ENCODE results near the gene ARSJ.
"Not testable (repeated sequence)": the region's sequence is repeated elsewhere in the genome, so short reads cannot be mapped to it uniquely, and the experiment has no call there.

The ARSJ gene

DNA sequence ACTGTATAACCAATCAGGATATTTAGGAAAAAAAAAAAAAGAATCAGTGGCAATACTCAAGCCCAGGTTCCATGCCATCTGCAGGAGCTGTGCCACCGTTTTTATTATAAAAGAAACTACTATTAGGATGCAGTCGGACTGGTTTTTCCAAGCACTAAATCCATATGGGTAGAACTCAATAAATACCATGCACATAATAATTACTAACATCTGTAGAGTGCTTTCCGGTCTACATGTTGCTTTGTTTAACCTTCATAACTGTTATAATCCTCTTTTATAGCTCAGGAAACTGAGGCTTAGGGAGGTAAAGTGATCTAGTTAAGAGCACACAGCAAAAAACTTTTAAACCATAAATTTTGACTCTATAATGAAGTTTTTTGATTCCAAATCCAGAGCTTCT lies 24.0 kb downstream of the ARSJ start:
- DNase-seq = no peak

DNA sequence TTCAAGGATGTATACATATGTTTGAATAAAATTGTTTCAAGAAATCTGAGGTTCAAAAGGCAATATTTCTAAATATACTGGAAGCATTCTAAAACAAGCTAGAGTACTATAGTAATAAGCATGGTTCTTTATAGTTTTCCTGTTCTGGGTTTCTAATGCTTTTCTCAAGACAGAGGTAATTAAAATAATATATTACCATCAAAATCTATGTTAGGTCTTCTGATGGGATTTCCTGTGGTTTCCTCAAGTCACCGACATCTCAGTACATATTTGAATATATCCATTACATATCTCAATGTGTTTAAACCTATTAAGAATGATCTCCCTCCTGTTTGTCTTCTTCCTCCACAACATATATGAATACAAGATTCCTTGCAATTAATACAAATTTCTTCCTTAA lies 25.6 kb downstream of the ARSJ start:
- no peak for DNase-seq

DNA sequence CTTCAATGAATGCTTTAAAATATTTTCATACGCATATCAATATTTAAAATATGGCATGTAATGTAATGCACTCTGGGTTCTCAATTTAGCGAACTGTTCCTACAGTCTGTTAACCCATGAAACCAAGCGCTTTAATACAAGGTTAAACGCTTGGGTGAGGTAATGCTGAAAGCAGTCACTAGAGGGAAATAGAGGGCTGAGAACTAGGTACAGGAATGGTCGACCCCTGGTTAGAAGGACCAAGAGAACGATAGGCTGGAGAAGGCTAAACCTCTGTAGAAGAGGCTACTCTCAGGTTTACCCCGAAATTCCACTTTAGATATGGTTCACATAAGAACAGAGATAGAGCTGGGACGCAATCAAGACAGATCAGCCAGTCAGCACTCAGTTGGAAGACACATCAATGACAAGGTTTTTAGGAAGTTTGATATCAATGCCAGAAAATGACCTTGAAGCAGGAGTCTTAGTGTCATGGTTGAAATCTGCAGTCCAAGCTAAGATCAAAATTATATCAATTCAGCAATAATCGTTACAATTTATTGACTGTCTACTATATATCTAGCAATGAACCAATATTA lies 26.9 kb downstream of the ARSJ start:
- no peak for DNase-seq

DNA sequence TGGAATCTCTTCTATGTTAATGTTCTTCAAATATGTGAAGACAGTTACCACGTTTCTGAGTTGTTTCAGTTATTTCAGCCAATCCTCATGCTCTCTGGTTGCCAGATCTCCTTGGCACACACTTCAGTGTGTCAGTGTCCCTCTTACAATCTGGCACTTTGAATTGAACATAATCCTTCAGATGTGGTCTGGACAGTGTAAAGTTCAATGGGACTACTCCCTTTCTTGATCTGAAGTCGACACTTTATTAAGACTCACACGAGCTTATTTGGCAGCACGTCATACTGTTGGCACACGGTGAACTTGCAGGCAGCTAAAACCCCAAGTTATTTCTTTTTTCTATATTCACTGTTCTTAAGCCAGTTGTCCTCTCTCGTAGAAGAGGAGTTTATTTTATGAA lies 28.2 kb downstream of the ARSJ start:
- DNase-seq = no peak

DNA sequence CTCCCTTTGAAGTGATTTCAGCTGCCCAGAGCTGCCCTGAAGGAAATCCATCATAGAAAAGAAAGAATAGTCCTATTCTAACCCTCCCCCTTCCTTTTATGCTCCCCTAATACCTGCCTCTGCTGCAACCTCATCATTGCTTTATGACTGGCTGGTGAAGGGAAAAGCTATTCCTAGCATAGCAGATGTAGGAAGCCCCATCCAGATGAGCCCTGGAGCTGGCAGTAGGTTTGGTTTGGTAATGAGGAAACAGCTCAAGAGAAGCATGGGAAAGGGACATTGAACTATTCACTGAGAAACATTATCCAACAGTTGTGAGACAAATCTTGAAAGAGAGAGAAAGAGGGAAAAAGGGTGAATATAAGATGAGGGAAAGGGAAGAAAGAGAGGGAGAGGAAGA lies 29.2 kb downstream of the ARSJ start:
- DNase-seq = no peak

DNA sequence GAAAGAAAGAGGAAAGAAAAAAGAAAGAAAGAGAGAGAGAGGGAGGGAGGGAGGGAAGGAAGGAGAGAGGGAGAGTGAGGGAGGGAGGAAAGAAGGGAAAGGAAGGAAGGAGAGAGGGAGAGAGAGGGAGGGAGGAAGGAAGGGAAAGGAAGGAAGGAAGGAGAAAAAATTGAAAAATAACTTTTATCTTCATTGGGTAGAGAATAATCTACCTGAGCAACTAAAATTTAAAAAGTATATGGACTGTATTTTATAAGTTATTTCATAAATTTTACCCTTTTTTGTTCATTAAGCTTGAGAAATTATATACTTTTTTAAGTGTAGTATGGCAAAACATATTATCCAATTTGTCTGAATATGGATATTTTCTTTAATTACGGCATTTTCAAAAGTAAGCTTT lies 32.0 kb downstream of the ARSJ start:
- DNase-seq = no peak

DNA sequence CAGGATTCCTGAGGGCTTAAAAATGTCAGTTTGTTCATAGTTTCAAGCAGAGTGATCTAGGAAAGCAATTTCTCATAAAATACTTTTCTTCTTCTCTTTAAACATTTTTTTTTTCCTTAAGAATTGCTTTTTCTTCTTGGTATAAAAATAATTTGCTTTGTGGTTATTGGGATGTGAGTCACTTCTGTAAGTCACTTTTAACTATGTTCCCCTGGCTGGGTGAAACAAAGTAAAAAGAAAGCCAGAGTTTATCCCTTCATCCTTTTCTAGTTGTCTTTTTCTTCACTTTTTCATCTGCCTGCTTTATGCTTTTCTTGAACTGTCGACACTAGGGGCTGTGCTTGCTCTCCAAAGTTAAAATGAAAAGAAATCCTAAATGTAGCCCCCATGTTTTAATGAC lies 33.5 kb downstream of the ARSJ start:
- DNase-seq = no peak

DNA sequence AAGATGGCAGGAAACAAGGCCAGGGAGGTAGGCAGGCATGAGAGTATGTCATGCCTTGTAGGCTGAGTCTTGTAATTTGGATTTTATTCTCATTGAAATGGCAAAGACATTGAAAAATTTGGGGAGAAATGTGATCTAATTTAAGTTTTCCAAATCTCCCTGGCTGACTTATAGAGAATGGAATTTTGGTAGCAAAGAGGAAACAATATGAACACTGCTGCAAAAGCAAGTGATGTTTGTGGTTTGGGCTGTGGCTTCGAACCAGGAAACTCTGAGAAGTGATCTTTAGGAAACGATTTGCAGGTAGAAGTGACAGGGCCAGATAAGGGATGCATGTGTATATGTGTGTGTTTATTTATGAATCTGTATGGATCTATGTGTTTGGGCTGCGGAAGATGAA lies 35.6 kb downstream of the ARSJ start:
- no peak for DNase-seq

DNA sequence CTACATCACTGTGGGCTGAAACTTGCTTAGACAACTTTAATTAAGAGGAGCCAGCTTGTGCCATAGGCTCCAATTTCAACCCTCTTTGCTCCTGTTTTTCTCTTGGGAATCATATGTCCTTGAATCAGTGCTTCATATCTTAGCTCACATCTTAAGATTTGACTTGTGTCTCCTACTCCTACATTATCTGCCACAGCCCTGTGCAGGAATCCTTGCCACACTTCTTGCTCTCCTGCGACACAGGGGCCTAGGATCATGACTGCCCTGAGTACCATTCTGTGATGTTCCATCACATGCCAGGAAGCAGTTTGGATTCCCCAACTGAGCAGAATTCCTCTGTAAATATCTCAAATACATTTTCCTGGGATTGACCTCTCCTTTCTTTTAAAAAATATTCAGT lies 36.4 kb downstream of the ARSJ start:
- DNase-seq = no peak

DNA sequence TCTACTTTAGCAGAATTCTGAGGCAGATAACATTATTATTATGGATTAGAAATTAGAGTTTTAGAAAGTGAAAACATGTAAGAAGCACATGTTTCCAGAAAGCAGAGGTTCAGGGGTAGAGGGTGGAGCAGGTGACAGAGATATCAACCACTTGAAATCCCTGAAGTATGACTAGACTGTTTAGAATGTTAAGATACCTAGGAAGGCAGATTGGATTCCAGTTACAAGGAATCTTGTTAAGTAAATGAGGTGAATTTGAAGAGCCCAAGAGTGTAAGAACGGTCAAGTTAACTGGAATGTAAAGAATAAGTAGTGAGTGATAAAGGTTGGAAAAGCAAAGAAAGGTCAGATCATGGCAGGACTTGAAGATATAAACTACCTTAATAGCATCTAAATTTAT lies 37.6 kb downstream of the ARSJ start:
- DNase-seq = no peak

DNA sequence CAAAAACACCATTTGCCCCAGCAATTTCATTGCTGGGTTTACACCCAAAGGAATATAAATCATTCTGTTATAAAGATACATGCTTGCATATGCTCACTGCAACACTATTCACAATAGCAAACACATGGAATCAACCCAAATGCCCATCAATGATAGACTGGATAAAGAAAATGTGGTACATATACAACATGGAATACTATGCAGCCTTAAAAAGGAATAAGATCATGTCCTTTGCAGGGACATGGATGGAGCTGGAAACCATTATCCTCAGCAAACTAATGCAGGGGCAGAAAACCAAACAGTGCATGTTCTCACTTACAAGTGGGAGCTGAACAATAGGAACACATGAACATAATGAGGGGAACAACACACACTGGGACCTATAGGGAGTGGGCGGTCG lies 39.3 kb downstream of the ARSJ start:
- DNase-seq = not testable (repeated sequence)

DNA sequence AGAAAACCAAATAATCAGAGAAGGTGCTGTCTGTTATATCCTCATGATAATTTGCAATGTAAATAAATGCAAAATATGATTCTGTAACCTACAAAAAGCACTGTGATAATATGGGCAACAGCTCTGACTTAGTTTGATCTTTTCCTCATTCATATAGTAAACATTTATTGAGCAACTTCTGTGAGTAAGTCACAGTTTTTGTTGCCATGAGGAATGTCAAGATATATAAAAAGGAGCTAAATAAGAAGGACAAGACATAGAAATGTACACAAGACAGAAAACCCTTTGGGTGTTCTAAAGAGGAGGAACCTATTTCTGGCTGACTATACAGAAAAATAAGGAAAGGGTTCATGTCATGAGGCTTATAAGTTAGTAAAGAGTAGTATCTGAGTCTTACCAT lies 44.3 kb downstream of the ARSJ start:
- no peak for DNase-seq

DNA sequence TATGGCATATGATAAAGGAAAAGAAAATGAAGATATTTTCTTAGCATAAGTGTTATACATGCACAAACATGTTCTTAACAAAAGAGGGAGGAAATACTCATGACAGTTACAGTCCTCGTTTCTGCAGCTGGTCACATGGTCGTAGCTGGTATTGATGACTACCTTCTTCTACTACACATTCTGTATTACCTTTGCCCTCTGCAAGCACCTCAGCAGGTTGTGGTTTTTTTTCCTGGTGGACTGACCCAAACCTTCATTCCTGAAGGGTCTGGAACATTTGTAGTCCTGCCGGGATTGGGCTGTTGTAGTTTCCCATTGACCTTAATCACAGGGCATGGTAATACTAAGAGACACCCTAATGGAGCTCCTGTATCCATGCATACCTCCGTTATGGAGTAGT lies 54.7 kb downstream of the ARSJ start:
- DNase-seq = not testable (repeated sequence)

DNA sequence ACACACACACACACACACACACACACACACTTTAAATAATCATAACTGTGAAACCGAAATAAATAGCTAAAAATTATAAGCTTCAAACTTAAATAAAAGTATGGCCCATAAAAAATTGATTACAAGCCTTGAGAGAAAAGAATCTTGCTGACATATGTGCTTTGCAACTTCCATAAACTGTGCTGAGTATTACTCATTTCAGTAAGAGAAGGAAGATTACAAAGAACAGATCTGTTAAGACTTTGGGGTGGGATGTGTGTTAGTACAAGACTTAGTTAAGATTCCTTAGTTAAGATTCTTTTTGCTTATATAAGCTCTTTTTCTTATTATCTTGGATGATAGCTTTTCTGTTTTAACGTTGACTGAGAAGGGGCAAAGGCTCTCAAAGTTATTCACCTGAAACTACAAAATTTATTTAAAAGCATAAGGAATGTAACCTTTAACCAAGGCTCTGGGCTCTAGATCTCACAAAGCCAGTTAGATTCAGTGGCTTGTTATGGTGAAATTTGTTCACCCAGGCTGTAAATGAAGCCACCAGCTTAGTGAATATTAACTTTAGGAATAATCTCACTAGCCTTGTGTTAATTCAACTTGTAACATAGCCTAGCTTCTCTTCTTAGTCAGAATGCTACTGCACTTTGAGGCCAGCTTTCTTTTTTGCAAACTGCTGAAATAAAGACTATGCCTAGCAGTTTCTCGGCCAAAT lies 58.2 kb downstream of the ARSJ start:
- no peak for DNase-seq

DNA sequence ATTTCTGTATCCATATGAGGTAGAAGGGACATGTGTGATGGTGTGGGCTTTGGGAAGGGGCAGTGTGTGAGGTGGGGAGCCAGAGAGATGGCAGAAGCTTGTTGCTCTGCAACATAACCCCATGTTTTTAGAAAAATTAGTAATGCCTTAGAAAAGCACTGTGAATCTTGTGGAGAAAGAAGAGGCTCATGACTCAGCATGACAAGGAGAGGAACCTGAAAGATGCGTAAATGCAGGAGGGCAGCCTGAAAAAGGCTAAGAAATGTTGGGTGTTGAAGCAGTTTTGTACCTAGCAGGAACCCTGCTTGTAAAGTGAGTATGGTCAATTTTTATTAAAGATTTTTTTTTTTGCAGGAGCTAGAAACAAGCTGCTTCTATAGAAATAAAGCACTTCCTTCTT lies 59.8 kb downstream of the ARSJ start:
- no peak for DNase-seq

DNA sequence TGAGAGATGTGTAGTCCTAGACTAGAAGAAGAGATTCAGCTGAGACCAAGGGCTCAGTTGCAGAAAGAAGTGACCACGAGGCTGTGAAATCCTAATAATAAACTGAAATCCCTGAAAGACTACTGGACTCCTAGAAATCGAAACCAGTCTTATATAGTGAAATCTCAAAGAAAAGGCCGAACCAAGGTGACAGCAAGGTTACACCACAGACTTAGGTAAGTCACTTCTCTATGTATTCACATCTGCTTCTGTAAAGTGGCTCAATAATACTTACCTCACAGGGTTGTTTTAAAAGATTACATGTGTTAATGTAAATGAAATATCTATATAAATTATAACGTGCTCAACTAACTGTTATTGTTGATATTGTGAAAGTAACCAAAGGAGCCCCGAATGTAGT lies 60.3 kb downstream of the ARSJ start:
- DNase-seq = no peak

DNA sequence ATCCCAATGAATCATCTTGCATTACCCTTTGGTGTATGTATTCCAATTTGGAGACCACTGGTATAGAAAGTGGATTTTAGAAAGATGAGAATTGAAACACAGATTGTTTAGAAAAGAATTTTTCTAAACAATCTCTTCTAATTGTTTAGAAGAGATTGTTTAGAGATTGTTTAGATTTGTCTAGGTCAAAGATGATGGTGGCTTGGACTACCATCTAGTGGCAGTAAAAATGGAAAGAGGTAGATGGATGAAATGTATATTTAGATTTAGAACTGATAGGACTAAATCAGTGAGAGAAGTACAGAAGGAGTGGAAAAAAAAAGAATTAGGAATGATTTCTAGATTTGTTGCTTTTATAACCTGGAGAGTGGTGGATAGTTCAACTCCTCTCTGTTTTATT lies 70.6 kb downstream of the ARSJ start:
- no peak for DNase-seq

DNA sequence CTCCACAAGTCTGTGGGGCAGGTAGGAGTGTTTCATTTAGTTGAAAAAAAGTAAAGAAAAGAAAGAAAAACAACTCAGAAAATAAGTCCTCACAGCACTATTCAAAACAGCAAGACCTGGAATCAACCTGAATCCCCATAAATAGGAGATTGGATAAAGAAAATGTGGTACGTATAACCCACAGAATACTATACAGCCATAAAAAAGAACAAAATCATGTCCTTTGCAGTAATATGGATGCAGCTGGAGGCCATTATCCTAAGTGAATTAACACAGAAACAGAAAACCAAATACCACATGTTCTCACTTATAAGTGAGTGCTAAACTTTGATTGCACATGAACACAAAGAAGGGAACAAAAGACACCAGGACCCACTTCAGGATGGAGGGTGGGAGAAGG lies 71.9 kb downstream of the ARSJ start:
- DNase-seq = no peak

DNA sequence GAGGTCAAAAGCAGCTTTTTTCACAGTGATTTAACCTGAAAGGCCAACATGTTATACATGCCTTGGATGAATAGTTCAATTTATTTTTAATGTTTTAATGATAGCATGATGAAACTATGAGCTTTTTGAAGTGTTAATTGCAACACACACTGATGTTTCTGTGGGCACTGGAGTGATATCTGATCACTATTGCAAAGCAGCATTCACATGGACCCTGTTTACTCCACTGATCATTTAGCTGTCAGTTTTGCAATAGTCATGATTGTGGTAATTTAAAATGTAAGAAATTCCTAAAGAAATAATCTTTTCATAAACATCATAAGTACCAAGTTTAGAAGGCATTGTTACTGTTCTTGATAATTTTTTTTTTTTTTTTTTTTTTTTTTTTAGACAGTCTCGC lies 74.1 kb downstream of the ARSJ start:
- no peak for DNase-seq

DNA sequence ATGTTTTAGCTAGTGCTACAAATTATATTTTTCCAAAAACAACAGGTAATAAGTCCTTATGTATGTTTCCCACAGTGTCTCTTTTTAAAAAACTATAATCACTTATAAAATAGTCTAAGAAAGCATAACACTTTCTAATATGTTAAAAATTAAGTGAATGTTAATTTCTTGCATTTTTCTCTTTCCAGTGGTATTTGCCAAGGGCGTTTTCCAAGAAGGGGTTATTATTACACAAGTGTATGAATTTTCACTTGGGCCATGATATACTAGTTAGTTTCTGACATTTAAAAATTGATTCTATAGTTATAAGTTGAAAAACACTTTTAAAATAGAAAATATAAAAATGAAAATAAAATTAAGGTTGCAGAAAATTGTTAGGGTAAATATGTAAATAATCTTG lies 74.6 kb downstream of the ARSJ start:
- DNase-seq = no peak

DNA sequence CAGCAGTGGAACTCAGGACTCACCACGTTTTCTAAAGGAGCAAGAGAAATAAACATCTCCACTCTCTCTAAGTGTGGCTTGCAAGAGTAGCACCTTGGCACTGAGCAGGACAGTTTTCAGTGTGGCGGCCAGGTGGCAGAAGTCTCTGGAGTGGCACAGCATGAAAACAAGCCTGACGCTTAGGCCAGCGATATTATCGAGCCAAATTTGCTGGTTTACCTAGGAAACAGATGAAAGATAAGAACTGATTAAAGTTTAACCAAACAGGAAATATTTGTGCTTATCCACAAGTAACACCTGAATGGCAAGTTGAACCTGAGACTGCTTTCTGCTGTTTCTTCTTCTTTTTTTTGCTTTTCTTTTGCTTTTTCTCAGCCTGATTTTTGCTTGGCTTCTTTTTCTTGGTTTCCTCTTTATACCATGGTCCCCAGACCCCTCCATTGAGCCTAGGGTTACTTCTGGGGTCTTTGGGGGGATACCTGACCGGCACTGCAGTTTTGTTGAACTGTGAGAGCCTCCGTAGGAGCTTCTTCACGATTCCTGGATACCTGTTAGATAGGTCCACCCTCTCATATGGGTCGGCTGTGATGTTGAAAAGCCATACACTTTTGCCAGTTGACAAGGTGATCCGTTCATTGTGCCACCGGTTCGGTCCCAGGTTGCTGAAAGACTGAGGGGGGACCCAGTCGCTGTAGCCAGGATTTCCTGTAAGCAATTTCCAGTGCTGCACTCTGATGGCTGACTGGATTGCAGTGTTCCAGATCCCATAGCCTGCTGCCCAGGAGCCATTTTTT lies 77.3 kb downstream of the ARSJ start:
- no peak for DNase-seq

DNA sequence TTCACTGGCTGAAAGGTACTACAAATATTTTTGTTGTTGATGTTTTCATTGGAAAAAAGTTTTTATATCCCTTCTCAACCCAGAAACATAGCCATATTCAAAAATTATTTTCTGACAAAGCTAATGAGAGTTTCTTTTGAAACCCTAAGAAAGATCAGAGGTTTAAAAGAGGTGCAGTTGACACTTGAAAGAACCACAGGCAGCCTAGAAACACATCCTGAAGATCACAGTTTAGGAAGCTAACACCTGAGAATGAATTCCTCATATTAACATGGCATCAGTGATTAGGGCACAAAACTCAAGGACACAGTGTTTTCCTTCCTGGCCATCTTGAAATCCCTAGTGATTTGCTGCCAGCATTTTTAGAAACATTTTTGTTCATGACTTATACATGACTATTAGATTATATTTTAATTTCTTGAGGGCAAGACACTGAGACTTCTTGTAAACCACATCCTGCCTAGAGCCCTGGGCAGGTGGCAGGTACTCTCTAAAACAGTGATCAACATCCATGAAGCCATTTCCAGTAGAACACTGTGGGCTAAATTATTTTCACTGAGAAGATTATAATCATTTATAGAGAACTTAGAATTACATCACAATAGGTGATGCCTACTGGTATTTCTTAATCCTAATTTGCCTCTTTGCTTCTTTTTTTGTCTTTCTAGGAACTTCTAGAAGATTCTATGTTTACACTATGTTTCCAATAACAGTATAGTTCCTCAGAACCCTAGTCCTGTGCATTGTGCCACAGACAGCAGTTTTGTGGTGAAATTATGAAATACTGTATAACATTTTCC lies 80.0 kb downstream of the ARSJ start:
- DNase-seq = no peak

DNA sequence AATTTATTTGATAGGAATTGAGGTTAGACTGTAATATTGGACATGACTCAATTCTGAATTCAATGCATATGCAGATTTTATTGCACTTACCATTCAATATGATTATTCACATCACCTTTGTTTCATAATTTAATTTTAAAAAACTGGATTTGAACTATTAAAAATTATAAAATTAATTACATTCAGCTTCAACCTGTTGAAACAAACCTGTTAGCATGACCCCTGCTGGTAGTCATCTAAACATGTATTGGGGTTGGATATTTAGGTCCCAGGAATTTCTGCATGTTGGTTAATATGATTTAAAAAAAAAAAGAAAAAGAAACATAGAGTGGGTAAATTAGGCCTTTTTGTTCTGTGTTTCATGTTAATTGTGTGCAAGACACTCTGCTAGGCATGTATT lies 85.9 kb downstream of the ARSJ start:
- DNase-seq = no peak

DNA sequence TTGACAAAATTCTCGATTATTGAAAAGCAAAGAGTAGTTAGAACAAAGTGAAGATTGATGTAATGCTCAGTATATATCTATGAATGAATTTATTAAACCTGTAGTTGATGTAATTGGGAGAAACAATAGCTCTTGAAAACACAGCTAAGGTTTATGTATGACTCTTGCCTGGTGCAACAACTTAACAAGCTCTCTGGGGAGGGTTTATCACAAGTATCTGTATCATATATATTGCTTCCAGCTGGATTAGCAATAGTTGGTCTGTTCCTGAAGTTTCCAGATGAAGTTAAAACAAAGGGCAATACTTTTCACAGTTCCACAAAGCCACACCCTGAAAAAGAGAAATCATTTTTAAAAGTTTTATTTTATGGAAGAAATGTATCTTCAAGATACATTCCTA lies 91.4 kb downstream of the ARSJ start:
- no peak for DNase-seq

All from NCI-H774 (cell line).